Astrocyte of the cerebellum (primary cell): ENCODE measurements around the gene FBXL7.

Source experiments
- DNase-seq: peaks from one replicate; pipeline ENCODE4 v3.0.0-alpha.2; 2011; ENCODE audit warnings: low read depth
- H3K4me3 ChIP-seq: 2 replicates; pipeline ENCODE4 v1.5.1; 2011; ENCODE audit warnings: mild to moderate bottlenecking, low read depth, low read length, moderate library complexity
- in situ Hi-C: cut with HindIII; loops from 2 replicates; pipeline ENCODE4 v1.10.0; 2017; ENCODE audit warnings: low sequenced_read_pairs
- TF ChIP-seq, protein P1 (sequence below): IDR thresholded peaks from 2 replicates; pipeline ENCODE4 v1.5.1; 2012; ENCODE audit warnings: low read length, low read depth, moderate library complexity, mild to moderate bottlenecking; ENCODE audit errors: missing control alignments

The FBXL7 gene

DNA sequence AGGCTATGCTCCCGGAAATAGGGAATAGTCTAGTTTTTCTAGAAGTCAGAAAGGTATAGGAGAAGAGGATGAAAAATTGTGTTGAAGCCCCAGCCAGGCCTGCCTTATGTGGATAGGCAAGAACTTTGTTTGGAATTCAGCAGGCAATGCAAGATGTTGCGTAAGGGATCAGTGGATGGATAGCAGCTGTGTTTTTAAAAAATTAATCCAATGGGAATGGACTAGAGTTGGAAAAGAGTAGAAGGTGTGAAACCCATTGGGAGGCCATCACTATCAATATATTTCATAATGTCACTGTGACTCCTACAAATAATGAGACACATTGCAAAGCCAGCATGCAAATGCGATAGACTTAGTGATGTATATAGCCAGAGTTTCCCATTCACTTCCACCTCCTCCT lies 397.7 kb downstream of the FBXL7 start:
- no peak for DNase-seq
- no peak overlapping the region for H3K4me3 ChIP-seq
- in situ Hi-C loops: no loop called here
- TF ChIP-seq, protein P1, sequence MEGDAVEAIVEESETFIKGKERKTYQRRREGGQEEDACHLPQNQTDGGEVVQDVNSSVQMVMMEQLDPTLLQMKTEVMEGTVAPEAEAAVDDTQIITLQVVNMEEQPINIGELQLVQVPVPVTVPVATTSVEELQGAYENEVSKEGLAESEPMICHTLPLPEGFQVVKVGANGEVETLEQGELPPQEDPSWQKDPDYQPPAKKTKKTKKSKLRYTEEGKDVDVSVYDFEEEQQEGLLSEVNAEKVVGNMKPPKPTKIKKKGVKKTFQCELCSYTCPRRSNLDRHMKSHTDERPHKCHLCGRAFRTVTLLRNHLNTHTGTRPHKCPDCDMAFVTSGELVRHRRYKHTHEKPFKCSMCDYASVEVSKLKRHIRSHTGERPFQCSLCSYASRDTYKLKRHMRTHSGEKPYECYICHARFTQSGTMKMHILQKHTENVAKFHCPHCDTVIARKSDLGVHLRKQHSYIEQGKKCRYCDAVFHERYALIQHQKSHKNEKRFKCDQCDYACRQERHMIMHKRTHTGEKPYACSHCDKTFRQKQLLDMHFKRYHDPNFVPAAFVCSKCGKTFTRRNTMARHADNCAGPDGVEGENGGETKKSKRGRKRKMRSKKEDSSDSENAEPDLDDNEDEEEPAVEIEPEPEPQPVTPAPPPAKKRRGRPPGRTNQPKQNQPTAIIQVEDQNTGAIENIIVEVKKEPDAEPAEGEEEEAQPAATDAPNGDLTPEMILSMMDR: no peak

DNA sequence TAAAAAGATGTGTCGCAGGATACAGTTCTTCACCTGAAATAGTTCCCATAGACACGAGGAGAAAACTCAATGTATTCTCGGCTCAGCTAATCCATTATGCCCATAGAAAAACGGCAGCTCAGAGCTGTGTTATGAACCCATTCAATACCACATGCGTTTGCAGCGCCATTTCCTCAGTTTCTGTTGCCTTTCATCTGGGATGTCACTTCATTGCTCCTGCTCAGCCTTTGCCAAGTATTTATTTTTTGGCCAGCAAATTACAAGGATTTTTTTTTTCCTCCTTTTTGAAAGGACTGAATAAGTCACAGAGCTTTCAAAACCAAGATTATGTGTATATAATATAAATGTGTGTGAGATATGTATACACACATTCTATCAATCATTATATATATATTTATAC lies 398.7 kb downstream of the FBXL7 start:
- TF ChIP-seq, protein P1: no peak
- in situ Hi-C loops: no loop called here
- no peak for DNase-seq
- H3K4me3 ChIP-seq: no peak overlapping the region

DNA sequence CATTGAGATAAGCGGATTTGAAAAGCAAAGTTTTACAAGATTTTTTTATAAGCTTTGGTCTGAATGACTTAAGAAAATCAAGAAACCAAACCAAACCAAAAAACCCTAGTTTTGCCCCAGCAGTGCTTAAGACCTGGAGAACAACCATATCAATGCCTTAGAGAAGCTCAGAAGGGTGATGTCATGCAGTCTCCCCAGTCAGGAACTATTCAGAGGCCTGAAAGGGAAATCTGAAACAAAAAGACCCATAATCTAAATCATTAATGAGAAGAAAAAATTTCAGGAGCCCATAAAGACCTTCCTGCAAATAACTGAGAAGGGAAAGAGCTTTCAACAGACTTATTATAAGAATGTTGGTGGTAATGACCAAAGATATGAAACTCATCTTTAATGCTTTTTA lies 399.5 kb downstream of the FBXL7 start:
- DNase-seq: no peak
- TF ChIP-seq, protein P1: no peak
- in situ Hi-C loops: no loop called here
- no peak overlapping the region for H3K4me3 ChIP-seq

DNA sequence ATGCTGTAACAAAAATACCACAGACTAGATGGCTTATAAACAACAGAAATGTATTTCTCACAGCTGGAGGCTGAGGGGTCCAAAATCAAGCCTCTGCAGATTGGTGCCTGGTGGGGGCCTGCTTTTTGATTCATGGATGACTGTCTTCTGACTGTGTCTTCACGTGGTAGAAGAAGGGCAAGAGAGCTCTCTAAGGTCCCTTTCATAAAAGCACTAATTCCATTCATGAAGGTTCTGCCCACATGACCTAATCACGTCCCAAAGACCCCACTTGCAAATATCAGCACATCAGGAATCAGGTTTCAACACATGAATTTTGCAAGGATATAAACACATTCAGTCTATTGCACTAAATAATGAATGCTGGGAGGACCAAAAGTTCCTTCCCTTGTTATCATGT lies 401.2 kb downstream of the FBXL7 start:
- no peak overlapping the region for H3K4me3 ChIP-seq
- in situ Hi-C loops: no loop called here
- DNase-seq: no peak
- TF ChIP-seq, protein P1: no peak

DNA sequence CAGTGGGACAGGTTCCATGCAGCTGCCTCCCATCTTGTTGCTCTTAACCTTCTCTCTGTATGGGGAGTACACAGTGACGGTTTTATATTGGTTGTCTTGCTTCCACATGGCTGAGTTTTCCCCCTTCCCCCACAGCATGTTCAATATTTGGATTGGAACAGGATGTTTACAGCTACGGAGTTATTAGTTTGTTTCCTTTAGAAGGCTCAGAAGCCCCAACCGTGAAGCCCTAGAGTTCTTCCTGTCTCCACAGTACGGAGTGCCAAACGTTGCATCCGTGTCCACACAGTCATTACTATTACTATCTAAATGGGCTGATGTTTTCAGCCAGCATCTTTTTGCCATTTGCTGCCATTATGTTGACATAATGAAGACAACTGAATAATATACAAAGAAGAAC lies 402.1 kb downstream of the FBXL7 start:
- DNase-seq: no peak
- in situ Hi-C loops: no loop called here
- TF ChIP-seq, protein P1: no peak
- H3K4me3 ChIP-seq: no peak overlapping the region

DNA sequence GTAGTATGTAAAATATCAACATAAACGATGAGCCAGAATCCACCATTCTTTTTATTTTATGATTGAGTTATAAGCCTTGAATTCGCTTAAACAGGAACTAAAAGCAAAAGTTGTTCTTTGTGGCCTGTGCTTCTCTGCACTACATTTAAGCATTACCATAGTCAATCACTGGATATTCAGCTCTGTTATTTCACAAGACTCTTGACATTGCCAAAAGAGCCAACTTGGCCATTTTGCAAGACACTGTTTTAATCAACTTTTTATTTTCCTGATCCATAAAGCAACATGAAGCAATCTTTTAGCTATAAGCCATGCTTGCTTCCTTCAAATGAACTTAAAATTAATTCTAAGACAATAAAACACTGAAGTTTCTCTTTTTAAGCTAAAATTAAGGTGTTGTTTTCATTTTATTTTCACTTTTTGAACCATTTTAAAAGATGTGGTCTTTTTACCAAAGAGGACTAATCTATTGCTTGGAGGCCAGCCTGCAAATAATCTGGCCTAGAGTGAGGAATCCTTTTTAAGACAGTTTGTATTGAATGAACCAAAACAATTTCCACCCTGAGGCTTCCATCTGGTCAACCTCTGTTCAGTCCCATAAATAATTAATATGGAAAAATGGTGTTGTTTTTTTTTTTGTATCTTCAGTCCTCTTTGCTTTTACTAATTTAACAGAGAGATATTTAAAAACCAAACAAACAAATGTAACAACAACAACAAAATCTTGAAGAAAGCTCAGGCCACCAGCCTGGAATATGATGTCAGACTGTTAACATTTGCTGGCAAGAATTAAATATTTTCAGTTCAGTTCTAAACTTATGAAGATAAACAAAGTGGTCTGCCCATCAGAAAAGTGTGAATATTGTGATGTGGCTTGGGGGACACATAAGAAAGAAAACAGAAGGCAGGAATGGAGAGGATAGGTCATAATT lies 405.2 kb downstream of the FBXL7 start:
- no peak overlapping the region for H3K4me3 ChIP-seq
- TF ChIP-seq, protein P1: no peak
- no peak for DNase-seq
- in situ Hi-C loops: no loop called here
